HG03066 (cell line): ENCODE data around the gene CFHR4.
"Not testable (repeated sequence)": the region's sequence is repeated elsewhere in the genome, so short reads cannot be mapped to it uniquely, and the experiment has no call there.

Experiments
- ATAC-seq: cut with Tn5 transposase; IDR thresholded peaks from one replicate; pipeline ENCODE4 v1.9.1; 2021; ENCODE audit warnings: low read depth; ENCODE audit not compliant: unreplicated experiment

CFHR4 gene

GRCh38 chr1:196933531-196934189, 45.8 kb downstream of the CFHR4 start:
- no peak for ATAC-seq

DNA sequence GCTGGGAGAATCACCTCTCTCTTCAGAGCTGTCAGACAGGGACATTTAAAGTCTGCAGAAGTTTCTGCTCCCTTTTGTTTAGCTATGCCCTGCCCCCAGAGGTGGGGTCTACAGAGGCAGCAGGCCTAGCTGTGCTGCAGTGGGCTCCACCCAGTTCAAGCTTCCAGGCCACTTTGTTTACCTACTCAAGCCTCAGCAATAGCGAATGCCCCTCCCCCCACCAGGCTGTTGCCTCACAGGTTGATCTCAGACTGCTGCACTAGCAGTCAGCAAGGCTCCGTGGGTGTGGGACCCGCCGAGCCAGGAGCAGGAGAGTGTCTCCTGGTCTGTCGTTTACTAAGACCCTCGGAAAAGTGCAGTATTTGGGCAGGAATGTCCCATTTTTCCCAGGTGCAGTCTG, 53.6 kb downstream of the CFHR4 start:
- ATAC-seq, result not testable (repeated sequence)

- ATAC-seq, result not testable (repeated sequence)
Measured at GRCh38 chr1:196943568-196943967, 55.7 kb downstream of the CFHR4 start, which contains the start of gene CFHR2. TSS of gene CFHR2 (plus strand) at chr1:196943738. CDS start at chr1:196943881, 143 bp downstream.

GRCh38 chr1:196951711-196952394, 64.0 kb downstream of the CFHR4 start:
- peak; percentile 66 for ATAC-seq

DNA sequence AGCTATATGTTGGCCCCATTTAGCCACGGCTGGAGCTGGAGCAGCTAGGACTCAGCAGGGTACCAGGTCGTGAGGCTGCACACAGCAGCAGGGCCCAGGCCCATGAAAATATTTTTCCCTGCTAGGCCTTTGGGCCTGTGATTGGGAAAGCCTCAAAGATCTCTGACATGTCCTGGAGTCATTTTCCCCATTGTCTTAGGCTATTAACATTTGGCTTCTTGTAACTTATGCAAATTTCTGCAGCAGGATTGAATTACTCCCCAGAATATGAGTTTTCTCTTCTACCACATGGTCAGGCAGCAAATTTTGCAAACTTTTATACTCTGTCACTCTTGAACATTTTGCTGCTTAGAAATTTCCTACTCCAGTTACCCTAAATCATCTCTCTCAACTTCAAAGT, 66.9 kb downstream of the CFHR4 start:
- no peak for ATAC-seq

- ATAC-seq, result no peak
Measured at GRCh38 chr1:196955926-196956325, 68.1 kb downstream of the CFHR4 start.

DNA sequence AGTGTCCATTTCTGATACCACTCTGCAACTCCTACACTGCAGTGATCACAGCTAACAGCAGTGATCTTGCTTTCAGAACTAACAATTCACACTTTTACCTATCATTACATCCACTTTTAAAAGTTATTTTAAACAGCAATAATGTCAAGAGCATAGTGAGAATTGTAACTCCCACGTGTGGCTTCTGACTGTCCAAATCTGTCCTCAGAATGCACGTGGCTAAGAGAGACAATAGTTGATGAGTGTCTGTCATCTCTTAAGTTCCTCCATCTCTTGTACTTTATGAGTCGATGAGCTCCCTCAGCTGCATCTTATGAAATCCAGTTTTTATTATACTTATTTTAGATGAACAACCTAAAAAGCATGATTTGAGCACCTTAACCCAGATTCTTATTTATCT, 73.0 kb downstream of the CFHR4 start:
- ATAC-seq, result no peak
